Central memory CD8-positive, alpha-beta T cell (primary cell): ENCODE results near the gene ARHGEF17.
A peak's percentile ranks its signal among the peaks of the same experiment; 100 is the strongest.

Experiments
- ATAC-seq: fragments of 150-1000 bp; cut with Tn5 transposase; replicated peaks from 2 replicates; pipeline ENCODE4 v1.10.0; 2022; ENCODE audit warnings: mild to moderate bottlenecking, moderate FRiP score, moderate number of reproducible peaks; ENCODE audit not compliant: poor library complexity, severe bottlenecking; ENCODE audit errors: extremely low read depth
- DNase-seq, 2 donors: peaks; one replicate each; pipeline ENCODE4 v3.0.0; 2021; ENCODE audit warnings: low spot score in 2 of 2
- H3K27ac Mint-ChIP-seq: one replicate; pipeline ENCODE4 v1.8.0; 2022; ENCODE audit warnings: low read depth, mild to moderate bottlenecking, moderate library complexity, mixed read lengths
- H3K27me3 Mint-ChIP-seq: one replicate; pipeline ENCODE4 v1.8.0; 2022; ENCODE audit warnings: mixed read lengths
- H3K36me3 Mint-ChIP-seq: one replicate; pipeline ENCODE4 v1.8.0; 2022; ENCODE audit warnings: mild to moderate bottlenecking, moderate library complexity, mixed read lengths; ENCODE audit not compliant: insufficient read depth
- H3K4me1 Mint-ChIP-seq: one replicate; pipeline ENCODE4 v1.8.0; 2022; ENCODE audit warnings: mixed read lengths
- H3K4me3 Mint-ChIP-seq: one replicate; pipeline ENCODE4 v1.8.0; 2022; ENCODE audit warnings: mild to moderate bottlenecking, moderate library complexity, mixed read lengths
- H3K9me3 Mint-ChIP-seq: one replicate; pipeline ENCODE4 v1.8.0; 2022; ENCODE audit warnings: mixed read lengths

The ARHGEF17 gene

GRCh38 chr11:73314117-73314961, 6.3 kb downstream of the ARHGEF17 start:
- H3K27ac Mint-ChIP-seq: peak overlapping the region; percentile 29
- ATAC-seq: peak; percentile 58
- DNase-seq: no peak

GRCh38 chr11:73315293-73316020, 7.4 kb downstream of the ARHGEF17 start:
- ATAC-seq (no peak), DNase-seq (no peak)
- H3K4me1 Mint-ChIP-seq: peaks cover 13% of the 10 kb centered on the region
- peaks cover 11% of the 10 kb centered on the region for H3K27me3 Mint-ChIP-seq
- H3K4me3 Mint-ChIP-seq: no peak overlapping the region
- H3K9me3 Mint-ChIP-seq: no peaks in the 10 kb centered on the region
- H3K27ac Mint-ChIP-seq: no peak overlapping the region
- H3K36me3 Mint-ChIP-seq: no peaks in the 10 kb centered on the region

More at GRCh38 chr11:73314117-73314961, 6.3 kb downstream of the ARHGEF17 start:
- H3K4me3 Mint-ChIP-seq: no peak overlapping the region
- H3K9me3 Mint-ChIP-seq: no peaks in the 10 kb centered on the region
- H3K36me3 Mint-ChIP-seq: no peaks in the 10 kb centered on the region
- peaks cover 6% of the 10 kb centered on the region for H3K27me3 Mint-ChIP-seq
- H3K4me1 Mint-ChIP-seq: peaks cover 13% of the 10 kb centered on the region

GRCh38 chr11:73316422-73316821, 8.3 kb downstream of the ARHGEF17 start:
- Mint-ChIP-seq H3K27me3 (peaks cover 11% of the 10 kb centered on the region), H3K9me3 (no peaks in the 10 kb centered on the region), H3K27ac (peak overlapping the region; percentile 60), H3K4me3 (no peak overlapping the region), H3K36me3 (no peaks in the 10 kb centered on the region), H3K4me1 (peaks cover 13% of the 10 kb centered on the region)
- no peak for DNase-seq
- no peak for ATAC-seq

- Mint-ChIP-seq H3K4me3 (no peak overlapping the region), H3K9me3 (no peaks in the 10 kb centered on the region), H3K27ac (no peak overlapping the region), H3K36me3 (no peaks in the 10 kb centered on the region), H3K4me1 (peaks cover 18% of the 10 kb centered on the region), H3K27me3 (peaks cover 11% of the 10 kb centered on the region)
- ATAC-seq (no peak), DNase-seq (no peak)
These were observed 9.3 kb downstream of the ARHGEF17 start for GRCh38 chr11:73317373-73317772.

GRCh38 chr11:73317803-73318202, 9.7 kb downstream of the ARHGEF17 start:
- no peaks in the 10 kb centered on the region for H3K9me3 Mint-ChIP-seq
- H3K36me3 Mint-ChIP-seq: no peaks in the 10 kb centered on the region
- no peak overlapping the region for H3K4me3 Mint-ChIP-seq
- no peak for DNase-seq
- peaks cover 11% of the 10 kb centered on the region for H3K27me3 Mint-ChIP-seq
- peaks cover 18% of the 10 kb centered on the region for H3K4me1 Mint-ChIP-seq
- ATAC-seq: no peak
- no peak overlapping the region for H3K27ac Mint-ChIP-seq

- Mint-ChIP-seq H3K4me1 (peaks cover 16% of the 10 kb centered on the region), H3K4me3 (no peak overlapping the region), H3K27ac (no peak overlapping the region), H3K27me3 (peaks cover 11% of the 10 kb centered on the region), H3K9me3 (no peaks in the 10 kb centered on the region), H3K36me3 (no peaks in the 10 kb centered on the region)
- ATAC-seq (no peak), DNase-seq (no peak)
These were observed 10.5 kb downstream of the ARHGEF17 start for GRCh38 chr11:73318501-73319011.

- ATAC-seq (no peak), DNase-seq (no peak)
- Mint-ChIP-seq H3K4me1 (peaks cover 5% of the 10 kb centered on the region), H3K27me3 (peaks cover 11% of the 10 kb centered on the region), H3K27ac (peak overlapping the region; percentile 35), H3K9me3 (no peaks in the 10 kb centered on the region), H3K36me3 (no peaks in the 10 kb centered on the region), H3K4me3 (no peak overlapping the region)
These were observed 12.9 kb downstream of the ARHGEF17 start for GRCh38 chr11:73320763-73321603.

- ATAC-seq: no peak
- H3K4me1 Mint-ChIP-seq: peaks cover 5% of the 10 kb centered on the region
- H3K4me3 Mint-ChIP-seq: no peak overlapping the region
- H3K36me3 Mint-ChIP-seq: no peaks in the 10 kb centered on the region
- peaks cover 11% of the 10 kb centered on the region for H3K27me3 Mint-ChIP-seq
- DNase-seq: no peak
- no peaks in the 10 kb centered on the region for H3K9me3 Mint-ChIP-seq
- H3K27ac Mint-ChIP-seq: peak overlapping the region; percentile 35
These were observed 13.7 kb downstream of the ARHGEF17 start for GRCh38 chr11:73321604-73322381.

GRCh38 chr11:73322382-73323306, 14.6 kb downstream of the ARHGEF17 start:
- no peak for ATAC-seq
- H3K4me3 Mint-ChIP-seq: no peak overlapping the region
- peaks cover 11% of the 10 kb centered on the region for H3K27me3 Mint-ChIP-seq
- peaks cover 5% of the 10 kb centered on the region for H3K4me1 Mint-ChIP-seq
- no peak for DNase-seq
- no peak overlapping the region for H3K27ac Mint-ChIP-seq
- no peaks in the 10 kb centered on the region for H3K9me3 Mint-ChIP-seq
- H3K36me3 Mint-ChIP-seq: no peaks in the 10 kb centered on the region

GRCh38 chr11:73323464-73323863, 15.4 kb downstream of the ARHGEF17 start:
- H3K36me3 Mint-ChIP-seq: no peaks in the 10 kb centered on the region
- no peak overlapping the region for H3K4me3 Mint-ChIP-seq
- peaks cover 11% of the 10 kb centered on the region for H3K27me3 Mint-ChIP-seq
- ATAC-seq (no peak), DNase-seq (no peak)
- H3K4me1 Mint-ChIP-seq: peaks cover 5% of the 10 kb centered on the region
- H3K27ac Mint-ChIP-seq: peak overlapping the region; percentile 69
- no peaks in the 10 kb centered on the region for H3K9me3 Mint-ChIP-seq

GRCh38 chr11:73324116-73324515, 16.0 kb downstream of the ARHGEF17 start:
- peak overlapping the region; percentile 69 for H3K27ac Mint-ChIP-seq
- H3K9me3 Mint-ChIP-seq: no peaks in the 10 kb centered on the region
- peaks cover 5% of the 10 kb centered on the region for H3K4me1 Mint-ChIP-seq
- no peak for ATAC-seq
- no peaks in the 10 kb centered on the region for H3K36me3 Mint-ChIP-seq
- H3K4me3 Mint-ChIP-seq: no peak overlapping the region
- no peak for DNase-seq
- H3K27me3 Mint-ChIP-seq: peaks cover 7% of the 10 kb centered on the region
